ENCODE results near the gene TNPO1.

- TF ChIP-seq, protein P1, sequence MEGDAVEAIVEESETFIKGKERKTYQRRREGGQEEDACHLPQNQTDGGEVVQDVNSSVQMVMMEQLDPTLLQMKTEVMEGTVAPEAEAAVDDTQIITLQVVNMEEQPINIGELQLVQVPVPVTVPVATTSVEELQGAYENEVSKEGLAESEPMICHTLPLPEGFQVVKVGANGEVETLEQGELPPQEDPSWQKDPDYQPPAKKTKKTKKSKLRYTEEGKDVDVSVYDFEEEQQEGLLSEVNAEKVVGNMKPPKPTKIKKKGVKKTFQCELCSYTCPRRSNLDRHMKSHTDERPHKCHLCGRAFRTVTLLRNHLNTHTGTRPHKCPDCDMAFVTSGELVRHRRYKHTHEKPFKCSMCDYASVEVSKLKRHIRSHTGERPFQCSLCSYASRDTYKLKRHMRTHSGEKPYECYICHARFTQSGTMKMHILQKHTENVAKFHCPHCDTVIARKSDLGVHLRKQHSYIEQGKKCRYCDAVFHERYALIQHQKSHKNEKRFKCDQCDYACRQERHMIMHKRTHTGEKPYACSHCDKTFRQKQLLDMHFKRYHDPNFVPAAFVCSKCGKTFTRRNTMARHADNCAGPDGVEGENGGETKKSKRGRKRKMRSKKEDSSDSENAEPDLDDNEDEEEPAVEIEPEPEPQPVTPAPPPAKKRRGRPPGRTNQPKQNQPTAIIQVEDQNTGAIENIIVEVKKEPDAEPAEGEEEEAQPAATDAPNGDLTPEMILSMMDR (IDR thresholded peaks at IDR 0.05; ENCODE audit: low read length): no peak
- TF ChIP-seq EZH2 (optimal IDR thresholded peaks at IDR 0.05; ENCODE audit: low read depth, low read length) (no peak), EZH2phosphoT487 (IDR thresholded peaks at IDR 0.05; ENCODE audit: low read length) (no peak)
Observed at GRCh38 chr5:72811849-72812248, 4.6 kb upstream of the TNPO1 start.
